OCI-LY7 (cell line): ENCODE measurements around the gene C1QTNF9. TPM values are rescaled to one million over a fixed set of nuclear protein-coding genes. Genes with fewer than 3 reads are reported as not detected.
"Not testable (repeated sequence)": the region's sequence is repeated elsewhere in the genome, so short reads cannot be mapped to it uniquely, and the experiment has no call there.

Experiments
- BruUV-seq: library from RNA; stranded (reverse); fragments of 400-500 nt; replicated peaks from 2 replicates; lab custom pipeline; 2021; lab: Mats Ljungman, UMichigan
- CTCF ChIA-PET: fragments of 300-600 bp; sonication (Branson Sonifier 250); formaldehyde crosslinking; loops from one replicate; lab custom pipeline; 2022; ENCODE audit warnings: antibody characterized with exemption; ENCODE audit not compliant: unreplicated experiment; lab: Charles Lee
- POLR2A ChIA-PET: fragments of 300-600 bp; sonication (Branson Sonifier 250); formaldehyde crosslinking; loops from one replicate; lab custom pipeline; 2022; ENCODE audit warnings: antibody characterized with exemption; lab: Charles Lee
- DNase-seq: peaks from one replicate; pipeline ENCODE4 v3.0.0-alpha.2; 2015; ENCODE audit warnings: low spot score
- H2AFZ ChIP-seq: fragments of 200-600 bp; sonication (generic), shearing (Covaris generic); 2 replicates; pipeline ENCODE4 v1.6.1; 2014; ENCODE audit warnings: mild to moderate bottlenecking, antibody characterized with exemption, low read length, moderate library complexity
- H3K27ac ChIP-seq: fragments of 200-600 bp; sonication (generic); 2 replicates; pipeline ENCODE4 v1.5.1; 2014; ENCODE audit warnings: mixed run types, low read depth, mild to moderate bottlenecking, moderate library complexity, low read length, inconsistent platforms; ENCODE audit not compliant: poor library complexity, severe bottlenecking
- H3K36me3 ChIP-seq: fragments of 200-600 bp; sonication (generic); 2 replicates; pipeline ENCODE4 v1.6.1; 2014; ENCODE audit warnings: mild to moderate bottlenecking, antibody characterized with exemption, low read length, moderate library complexity, mixed read lengths; ENCODE audit not compliant: insufficient read depth
- H3K4me1 ChIP-seq: fragments of 200-600 bp; sonication (generic); 2 replicates; pipeline ENCODE4 v1.5.1; 2014; ENCODE audit warnings: mild to moderate bottlenecking, low read length; ENCODE audit not compliant: insufficient read depth, poor library complexity, severe bottlenecking
- H3K4me2 ChIP-seq: fragments of 200-600 bp; sonication (generic); 2 replicates; pipeline ENCODE4 v1.6.1; 2014; ENCODE audit warnings: mild to moderate bottlenecking, low read length
- H3K4me3 ChIP-seq: fragments of 200-600 bp; sonication (generic); 2 replicates; pipeline ENCODE4 v1.5.1; 2014; ENCODE audit warnings: mild to moderate bottlenecking, low read depth, low read length; ENCODE audit not compliant: poor library complexity, severe bottlenecking
- H3K79me2 ChIP-seq: fragments of 200-600 bp; sonication (generic); 2 replicates; pipeline ENCODE4 v1.6.1; 2016; ENCODE audit warnings: low read depth, mild to moderate bottlenecking, low read length, moderate library complexity, mixed read lengths; ENCODE audit not compliant: insufficient read depth
- H3K9me2 ChIP-seq: fragments of 200-600 bp; sonication (generic); 2 replicates; pipeline ENCODE4 v1.6.1; 2016; ENCODE audit warnings: mild to moderate bottlenecking, low read length, mixed read lengths; ENCODE audit not compliant: insufficient read depth
- H3K9me3 ChIP-seq: fragments of 200-600 bp; sonication (generic); 2 replicates; pipeline ENCODE4 v1.6.1; 2014; ENCODE audit warnings: mild to moderate bottlenecking, mixed run types, low read length, mixed read lengths
- H4K20me1 ChIP-seq: fragments of 200-600 bp; sonication (generic); 2 replicates; pipeline ENCODE4 v1.6.1; 2014; ENCODE audit warnings: mild to moderate bottlenecking, antibody characterized with exemption, low read length, moderate library complexity, mixed read lengths; ENCODE audit not compliant: insufficient read depth
- intact Hi-C: fragments of 100-400 bp; cut with micrococcal nuclease; formaldehyde crosslinking; loops from one replicate; pipeline ENCODE4 v1.10.0; 2022; ENCODE audit not compliant: unreplicated experiment
- total RNA-seq, 2 experiments: library from RNA; depleted of rRNA in 1 of 2; stranded (reverse); fragments of >200 nt in 1 of 2; shearing (Covaris generic) in 1 of 2; gene quantifications; 2 replicates each; pipeline ENCODE4 v1.2.3, GENCODE V29; 2014 to 2022

C1QTNF9 gene
- total RNA-seq, 2 experiments from 2014 or later = not detected

GRCh38 chr13:24371273-24371672 is 61.9 kb downstream of the C1QTNF9 start:
- intact Hi-C loops, H3K4me1 ChIP-seq, H3K79me2 ChIP-seq, DNase-seq, H3K4me3 ChIP-seq, H3K4me2 ChIP-seq, H3K36me3 ChIP-seq, BruUV-seq, CTCF ChIA-PET, H2AFZ ChIP-seq, H4K20me1 ChIP-seq, POLR2A ChIA-PET, H3K9me3 ChIP-seq, H3K9me2 ChIP-seq, H3K27ac ChIP-seq: not testable (repeated sequence)

Other genes with a start within 250 kb of the C1QTNF9 start
- gene SPATA13, start 148.9 kb upstream of the C1QTNF9 start, total RNA-seq (2014; rRNA removed; shearing (Covaris generic)) = 3.8 and 6.6 TPM in 2 replicates
- gene SPATA13, start 148.9 kb upstream of the C1QTNF9 start, total RNA-seq (2022) = 32.0 and 32.4 TPM in 2 replicates
- 34.2 and 34.4 TPM in 2 replicates for gene PARP4, start 203.2 kb downstream of the C1QTNF9 start, total RNA-seq (2014; rRNA removed; shearing (Covaris generic))
- 48.5 and 50.8 TPM in 2 replicates for gene PARP4, start 203.2 kb downstream of the C1QTNF9 start, total RNA-seq (2022)